NCI-H345 treated with DMSO at 0.1 percent for 48 hours (cell line): ENCODE results near the gene SETSIP.
"Not testable (repeated sequence)": the region's sequence is repeated elsewhere in the genome, so short reads cannot be mapped to it uniquely, and the experiment has no call there.

Experiments used
- DNase-seq: peaks from one replicate; lab custom pipeline; 2025; ENCODE audit not compliant: unreplicated experiment; lab: John Stamatoyannopoulos, UW

Gene SETSIP

GRCh38 chr1:92075311-92075710, at the start of gene SETSIP:
Gene SETSIP (minus strand): TSS chr1:92075411. CDS start chr1:92075411, 0 bp downstream.
- no peak for DNase-seq

- DNase-seq = no peak
These were observed 48.7 kb upstream of the SETSIP start for GRCh38 chr1:92123868-92124267.

- no peak for DNase-seq
These were observed 43.6 kb upstream of the SETSIP start for GRCh38 chr1:92118826-92119225.

GRCh38 chr1:92117526-92117925, 42.3 kb upstream of the SETSIP start:
- no peak for DNase-seq

GRCh38 chr1:92108631-92109030, 33.4 kb upstream of the SETSIP start:
- DNase-seq = no peak

- DNase-seq = no peak
These were observed 30.4 kb upstream of the SETSIP start for GRCh38 chr1:92105546-92106081.

GRCh38 chr1:92096317-92096716, 21.1 kb upstream of the SETSIP start:
- no peak for DNase-seq

- no peak for DNase-seq
These were observed 20.7 kb upstream of the SETSIP start for GRCh38 chr1:92095874-92096273.

- no peak for DNase-seq
These were observed 19.4 kb upstream of the SETSIP start for GRCh38 chr1:92094595-92094994.

- no peak for DNase-seq
These were observed 18.9 kb upstream of the SETSIP start for GRCh38 chr1:92094090-92094489.

- DNase-seq = no peak
These were observed 16.4 kb upstream of the SETSIP start for GRCh38 chr1:92091625-92092024.

- peak; percentile 46 for DNase-seq
These were observed 12.3 kb upstream of the SETSIP start for GRCh38 chr1:92087542-92087941.

- no peak for DNase-seq
These were observed 10.5 kb upstream of the SETSIP start for GRCh38 chr1:92085727-92086126.

- DNase-seq = no peak
These were observed 9.4 kb upstream of the SETSIP start for GRCh38 chr1:92084651-92085050.

GRCh38 chr1:92081031-92081430, 5.8 kb upstream of the SETSIP start:
- DNase-seq = no peak

GRCh38 chr1:92080128-92080985, 5.1 kb upstream of the SETSIP start, which contains the start of gene BTBD8:
Gene BTBD8 (plus strand): TSS chr1:92080345. CDS start chr1:92080572, 227 bp downstream.
- DNase-seq = peak; percentile 79

- DNase-seq = no peak
These were observed 4.2 kb upstream of the SETSIP start for GRCh38 chr1:92079441-92079840.

- not testable (repeated sequence) for DNase-seq
These were observed 2.9 kb upstream of the SETSIP start for GRCh38 chr1:92078077-92078476.

GRCh38 chr1:92076363-92076762, 1.2 kb upstream of the SETSIP start:
- DNase-seq = no peak

- not testable (repeated sequence) for DNase-seq
These were observed 765 bp downstream of the SETSIP start for GRCh38 chr1:92074446-92074845.

- DNase-seq = no peak
These were observed 4.3 kb downstream of the SETSIP start for GRCh38 chr1:92070892-92071291.

- no peak for DNase-seq
These were observed 8.9 kb downstream of the SETSIP start for GRCh38 chr1:92066321-92066720.
